Naive thymus-derived CD4-positive, alpha-beta T cell (primary cell): ENCODE data around the gene CA12. TPM values are rescaled to one million over a fixed set of nuclear protein-coding genes. Genes with fewer than 3 reads are reported as not detected.
A peak's percentile ranks its signal among the peaks of the same experiment; 100 is the strongest.

Experiments used
- ATAC-seq: fragments of 150-1000 bp; cut with Tn5 transposase; 2 replicates; pipeline ENCODE4 v1.10.0; 2021; ENCODE audit warnings: mild to moderate bottlenecking, moderate library complexity
- CTCF ChIA-PET: fragments of 350-600 bp; sonication (Branson Sonifier 250); formaldehyde crosslinking; loops from one replicate; lab custom pipeline; 2021; ENCODE audit warnings: antibody characterized with exemption; lab: Charles Lee
- POLR2A ChIA-PET: fragments of 350-600 bp; sonication (Branson Sonifier 250); formaldehyde crosslinking; loops from one replicate; lab custom pipeline; 2021; ENCODE audit warnings: antibody characterized with exemption, inconsistent platforms; lab: Charles Lee
- DNase-seq, 9 donors: peaks; one replicate each; pipeline versions ENCODE4 v3.0.0 to v3.0.0-alpha.2; 2020 to 2022; ENCODE audit warnings: mixed read lengths in 1 of 9
- H3K27ac ChIP-seq: one replicate; pipeline ENCODE4 v1.7.0; 2013; ENCODE audit warnings: mild to moderate bottlenecking, low read depth, low read length, moderate library complexity
- H3K27me3 ChIP-seq, 2 donors: one replicate each; pipeline ENCODE4 v1.7.0; 2013; ENCODE audit warnings: low read length in 2 of 2, mild to moderate bottlenecking in 2 of 2, moderate library complexity in 2 of 2; ENCODE audit not compliant: control insufficient read depth in 2 of 2, insufficient read depth in 2 of 2
- H3K36me3 ChIP-seq, 3 experiments: 1 replicate in 2 of 3; 2 replicates in 1 of 3; pipeline ENCODE4 v1.7.0; 2013; ENCODE audit warnings: low read length in 3 of 3, mild to moderate bottlenecking in 3 of 3, moderate library complexity in 1 of 3; ENCODE audit not compliant: insufficient read depth in 3 of 3, control insufficient read depth in 2 of 3
- H3K4me1 ChIP-seq, 2 donors: one replicate each; pipeline ENCODE4 v1.7.0; 2013; ENCODE audit warnings: low read length in 2 of 2, mild to moderate bottlenecking in 2 of 2, moderate library complexity in 1 of 2; ENCODE audit not compliant: control insufficient read depth in 2 of 2, insufficient read depth in 2 of 2
- H3K4me3 ChIP-seq: 2 replicates; pipeline ENCODE4 v1.7.0; 2013; ENCODE audit warnings: mild to moderate bottlenecking, low read length
- H3K9me3 ChIP-seq, 3 experiments: 1 replicate in 2 of 3; 2 replicates in 1 of 3; pipeline ENCODE4 v1.7.0; 2013; ENCODE audit warnings: low read length in 3 of 3; ENCODE audit not compliant: control insufficient read depth in 2 of 3
- H3K27ac Mint-ChIP-seq, 9 donors: one replicate each; pipeline ENCODE4 v1.8.0; 2020 to 2022; ENCODE audit warnings: mixed read lengths in 9 of 9, mild to moderate bottlenecking in 8 of 9, moderate library complexity in 5 of 9, inconsistent platforms in 2 of 9
- H3K27me3 Mint-ChIP-seq, 5 donors: one replicate each; pipeline ENCODE4 v1.8.0; 2021 to 2022; ENCODE audit warnings: mixed read lengths in 5 of 5, mild to moderate bottlenecking in 1 of 5
- H3K36me3 Mint-ChIP-seq, 5 donors: one replicate each; pipeline ENCODE4 v1.8.0; 2020 to 2022; ENCODE audit warnings: mixed read lengths in 5 of 5, mild to moderate bottlenecking in 3 of 5, inconsistent platforms in 1 of 5
- H3K4me1 Mint-ChIP-seq, 7 donors: one replicate each; pipeline ENCODE4 v1.8.0; 2020 to 2022; ENCODE audit warnings: mixed read lengths in 7 of 7, mild to moderate bottlenecking in 3 of 7, inconsistent platforms in 1 of 7
- H3K4me3 Mint-ChIP-seq, 10 donors: one replicate each; pipeline ENCODE4 v1.8.0; 2020 to 2022; ENCODE audit warnings: mild to moderate bottlenecking in 10 of 10, mixed read lengths in 10 of 10, moderate library complexity in 6 of 10, inconsistent platforms in 2 of 10
- H3K9me3 Mint-ChIP-seq, 11 donors: one replicate each; pipeline ENCODE4 v1.8.0; 2020 to 2022; ENCODE audit warnings: mixed read lengths in 11 of 11, mild to moderate bottlenecking in 4 of 11, inconsistent platforms in 1 of 11, moderate library complexity in 1 of 11
- intact Hi-C, 2 donors: fragments of 100-400 bp; cut with micrococcal nuclease; formaldehyde crosslinking; loops; one replicate each; pipeline ENCODE4 v1.15.1; 2023
- polyA plus RNA-seq, 2 donors: library from polyadenylated mRNA; unstranded; fragments of 300-500 nt; fragmentation: Illumina TruSeq; gene quantifications; one replicate each; pipeline ENCODE4 v1.2.3, GENCODE V29; 2021
- total RNA-seq, 6 experiments: library from RNA in 5 of 6; stranded (reverse) in 5 of 6; gene quantifications; 1 replicate in 5 of 6; 2 replicates in 1 of 6; pipeline ENCODE4 v1.2.3 and lab custom pipeline; 2021 to 2026

CA12 gene
- total and polyA plus RNA-seq, 7 experiments from 2014 or later: 0.02 TPM; not detected in 6

DNA sequence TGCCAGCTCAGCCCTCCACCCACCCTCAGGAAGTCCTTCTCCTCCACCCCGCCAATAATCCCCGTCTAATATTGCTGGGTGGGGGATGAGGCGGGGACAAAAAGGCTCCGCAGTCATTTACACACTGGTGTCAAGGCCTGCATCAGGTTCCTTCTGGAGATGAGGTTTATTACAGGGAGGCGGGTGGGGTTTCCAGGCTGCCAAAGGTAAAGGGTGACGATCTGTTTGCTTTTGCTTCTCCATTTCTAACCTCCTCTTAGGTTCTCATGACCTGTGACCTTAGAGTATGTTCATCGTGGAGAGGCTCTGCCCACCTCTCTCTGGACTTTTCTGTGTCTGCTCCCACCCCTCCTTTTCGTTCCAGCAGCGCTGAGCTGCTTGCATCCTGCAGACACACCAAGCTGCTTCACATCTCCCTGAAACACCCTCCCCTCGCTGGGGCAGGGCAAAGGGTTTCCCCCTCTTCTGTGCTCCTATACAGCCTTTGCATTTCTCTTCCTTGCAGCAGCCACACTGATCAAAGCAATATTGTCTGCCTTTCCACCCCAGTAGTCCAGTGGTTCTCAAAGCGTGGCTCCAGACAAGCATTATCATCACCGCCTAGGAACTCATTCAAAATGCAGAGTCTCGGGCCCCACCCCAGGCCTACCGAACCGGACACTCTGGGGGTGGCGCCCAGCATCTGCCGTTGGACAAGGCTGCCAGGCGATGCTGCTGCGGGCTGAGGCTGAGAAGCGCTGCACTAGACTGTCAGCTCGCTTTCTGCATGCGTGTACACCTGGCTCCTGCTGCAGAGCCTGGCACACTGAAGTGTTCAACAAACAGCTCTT is 26.6 kb downstream of the CA12 start:
- Mint-ChIP-seq H3K9me3 (no peaks in the 10 kb centered on the region), H3K36me3 (no peaks in the 10 kb centered on the region), H3K27ac (no peak overlapping the region), H3K27me3 (peaks cover 0 to 25% (median 0%) of the 10 kb centered on the region in 5 donors), H3K4me3 (no peak overlapping the region), H3K4me1 (peaks cover 0 to 2% (median 0%) of the 10 kb centered on the region in 7 donors)
- intact Hi-C loops: no loop called here
- Histone ChIP-seq H3K4me3 (no peak overlapping the region), H3K36me3 (no peaks in the 10 kb centered on the region), H3K27ac (no peak overlapping the region), H3K27me3 (no peaks in the 10 kb centered on the region), H3K4me1 (no peaks in the 10 kb centered on the region), H3K9me3 (no peaks in the 10 kb centered on the region)
- no peak for DNase-seq
- no peak for ATAC-seq
- ChIA-PET CTCF (no interaction called here), POLR2A (no interaction called here)

DNA sequence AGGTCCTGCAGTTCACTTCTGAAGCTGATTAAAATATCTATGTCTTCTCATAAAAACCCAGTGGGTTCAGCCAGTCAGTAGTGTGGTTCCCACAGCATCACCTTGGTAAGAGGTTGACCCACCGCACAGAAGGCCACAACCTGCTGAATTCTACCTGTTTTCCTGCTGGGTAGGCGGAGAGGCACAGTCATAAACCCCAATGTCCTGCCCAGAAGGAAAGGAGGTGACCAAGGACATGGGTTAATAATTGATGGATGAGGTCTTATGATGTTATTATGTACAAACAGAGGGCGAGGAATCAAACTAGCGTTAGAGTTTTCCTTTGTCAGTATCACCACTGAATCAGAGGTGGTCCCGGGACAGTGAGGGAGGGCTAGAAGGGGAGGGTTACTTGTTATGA is 27.8 kb downstream of the CA12 start:
- DNase-seq (no peak), ATAC-seq (no peak)
- H3K27ac Mint-ChIP-seq: no peak overlapping the region
- Histone ChIP-seq H3K27me3 (no peaks in the 10 kb centered on the region), H3K27ac (no peak overlapping the region), H3K4me1 (no peaks in the 10 kb centered on the region), H3K36me3 (no peaks in the 10 kb centered on the region), H3K9me3 (no peaks in the 10 kb centered on the region), H3K4me3 (no peak overlapping the region)
- no peaks in the 10 kb centered on the region for H3K9me3 Mint-ChIP-seq
- H3K27me3 Mint-ChIP-seq: peaks cover 0 to 16% (median 0%) of the 10 kb centered on the region in 5 donors
- no peak overlapping the region for H3K4me3 Mint-ChIP-seq
- intact Hi-C loops: no loop called here
- no peaks in the 10 kb centered on the region for H3K36me3 Mint-ChIP-seq
- ChIA-PET POLR2A (no interaction called here), CTCF (no interaction called here)
- H3K4me1 Mint-ChIP-seq: peaks cover 0 to 2% (median 0%) of the 10 kb centered on the region in 7 donors

DNA sequence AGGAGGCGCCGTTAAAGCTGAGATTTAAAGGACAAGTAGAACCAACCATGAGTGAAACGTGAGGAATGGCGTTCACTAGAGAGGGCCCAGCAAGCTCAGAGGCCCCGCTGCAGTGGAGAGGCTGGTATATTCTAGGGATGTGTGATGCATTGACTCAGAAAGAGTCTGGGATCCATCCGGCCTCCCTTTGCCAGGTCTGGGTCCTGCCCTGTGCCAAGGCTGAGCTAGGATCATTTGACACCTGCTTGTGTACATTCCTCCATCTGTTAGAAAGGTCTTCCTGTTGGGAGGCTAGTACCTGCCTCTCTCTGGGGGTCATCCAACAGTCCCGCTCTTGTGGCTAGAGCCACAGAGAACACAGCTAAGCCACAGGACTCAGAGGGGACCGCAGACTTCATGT is 28.4 kb downstream of the CA12 start:
- Mint-ChIP-seq H3K27ac (no peak overlapping the region), H3K27me3 (peaks cover 0 to 14% (median 0%) of the 10 kb centered on the region in 5 donors), H3K9me3 (no peaks in the 10 kb centered on the region), H3K36me3 (no peaks in the 10 kb centered on the region), H3K4me1 (peaks cover 0 to 3% (median 0%) of the 10 kb centered on the region in 7 donors), H3K4me3 (no peak overlapping the region)
- H3K4me3 ChIP-seq: no peak overlapping the region
- intact Hi-C loops: no loop called here
- no peak for ATAC-seq
- H3K36me3 ChIP-seq: no peaks in the 10 kb centered on the region
- H3K9me3 ChIP-seq: no peaks in the 10 kb centered on the region
- ChIA-PET CTCF (no interaction called here), POLR2A (no interaction called here)
- H3K4me1 ChIP-seq: no peaks in the 10 kb centered on the region
- no peak for DNase-seq
- no peaks in the 10 kb centered on the region for H3K27me3 ChIP-seq
- H3K27ac ChIP-seq: no peak overlapping the region

- H3K27me3 Mint-ChIP-seq: peaks cover 0 to 14% (median 0%) of the 10 kb centered on the region in 5 donors
- intact Hi-C loops: no loop called here
- Histone ChIP-seq H3K36me3 (no peaks in the 10 kb centered on the region), H3K27ac (no peak overlapping the region), H3K4me3 (no peak overlapping the region), H3K4me1 (no peaks in the 10 kb centered on the region), H3K27me3 (no peaks in the 10 kb centered on the region), H3K9me3 (no peaks in the 10 kb centered on the region)
- ChIA-PET POLR2A (no interaction called here), CTCF (no interaction called here)
- H3K4me3 Mint-ChIP-seq: no peak overlapping the region
- peak overlapping the region in 1 of 9 donors; percentile 33 for H3K27ac Mint-ChIP-seq
- H3K4me1 Mint-ChIP-seq: peaks cover 0 to 4% (median 0%) of the 10 kb centered on the region in 7 donors
- H3K9me3 Mint-ChIP-seq: no peaks in the 10 kb centered on the region
- ATAC-seq: no peak
- no peaks in the 10 kb centered on the region for H3K36me3 Mint-ChIP-seq
- no peak for DNase-seq
Observed at GRCh38 chr15:63352808-63353207, 28.8 kb downstream of the CA12 start.

GRCh38 chr15:63351170-63351569 is 30.5 kb downstream of the CA12 start:
- no peaks in the 10 kb centered on the region for H3K9me3 Mint-ChIP-seq
- Histone ChIP-seq H3K4me1 (no peaks in the 10 kb centered on the region), H3K9me3 (no peaks in the 10 kb centered on the region), H3K27me3 (no peaks in the 10 kb centered on the region), H3K36me3 (no peaks in the 10 kb centered on the region), H3K4me3 (no peak overlapping the region), H3K27ac (no peak overlapping the region)
- CTCF ChIA-PET: no interaction called here
- H3K4me3 Mint-ChIP-seq: no peak overlapping the region
- ATAC-seq (no peak), DNase-seq (no peak)
- H3K4me1 Mint-ChIP-seq: peaks cover 0 to 4% (median 0%) of the 10 kb centered on the region in 7 donors
- POLR2A ChIA-PET: no interaction called here
- peak overlapping the region in 1 of 9 donors; percentile 41 for H3K27ac Mint-ChIP-seq
- intact Hi-C loops: no loop called here
- H3K36me3 Mint-ChIP-seq: no peaks in the 10 kb centered on the region
- H3K27me3 Mint-ChIP-seq: peaks cover 0 to 14% (median 0%) of the 10 kb centered on the region in 5 donors

DNA sequence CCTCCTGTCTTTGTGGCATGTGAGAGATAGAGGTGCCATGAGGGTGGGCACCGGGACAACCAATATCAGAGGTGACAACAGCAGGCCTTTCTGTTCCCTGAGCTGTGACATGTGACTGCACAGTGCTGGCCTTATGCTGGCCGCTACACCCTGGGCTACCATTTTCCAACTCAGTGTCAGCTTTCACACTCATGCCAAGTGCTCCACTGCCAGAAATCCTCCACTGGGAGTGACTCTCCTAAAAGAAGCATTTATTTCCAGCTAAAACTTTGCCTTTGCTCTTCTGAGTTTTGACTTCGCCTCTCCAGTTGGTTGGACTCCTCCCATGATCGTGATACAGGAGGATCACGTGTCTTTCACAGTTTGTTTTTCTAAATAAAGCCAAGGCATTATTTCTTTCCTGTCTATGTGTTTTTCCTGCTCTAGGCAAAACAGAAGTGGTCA is 31.4 kb downstream of the CA12 start:
- Histone ChIP-seq H3K27me3 (no peaks in the 10 kb centered on the region), H3K9me3 (no peaks in the 10 kb centered on the region), H3K27ac (no peak overlapping the region), H3K4me3 (no peak overlapping the region), H3K36me3 (no peaks in the 10 kb centered on the region), H3K4me1 (no peaks in the 10 kb centered on the region)
- no peaks in the 10 kb centered on the region for H3K36me3 Mint-ChIP-seq
- intact Hi-C loops: no loop called here
- no peak overlapping the region for H3K4me3 Mint-ChIP-seq
- ChIA-PET POLR2A (no interaction called here), CTCF (no interaction called here)
- peaks cover 0 to 4% (median 0%) of the 10 kb centered on the region in 7 donors for H3K4me1 Mint-ChIP-seq
- peaks cover 0 to 14% (median 0%) of the 10 kb centered on the region in 5 donors for H3K27me3 Mint-ChIP-seq
- DNase-seq (no peak), ATAC-seq (no peak)
- H3K9me3 Mint-ChIP-seq: no peaks in the 10 kb centered on the region
- no peak overlapping the region for H3K27ac Mint-ChIP-seq

GRCh38 chr15:63349621-63350020 is 32.0 kb downstream of the CA12 start:
- Histone ChIP-seq H3K4me1 (no peaks in the 10 kb centered on the region), H3K27ac (no peak overlapping the region), H3K9me3 (no peaks in the 10 kb centered on the region), H3K27me3 (no peaks in the 10 kb centered on the region), H3K4me3 (no peak overlapping the region), H3K36me3 (no peaks in the 10 kb centered on the region)
- CTCF ChIA-PET: no interaction called here
- ATAC-seq (no peak), DNase-seq (no peak)
- no peak overlapping the region for H3K4me3 Mint-ChIP-seq
- POLR2A ChIA-PET: no interaction called here
- intact Hi-C loops: no loop called here
- H3K27ac Mint-ChIP-seq: no peak overlapping the region
- no peaks in the 10 kb centered on the region for H3K36me3 Mint-ChIP-seq
- H3K4me1 Mint-ChIP-seq: peaks cover 0 to 4% (median 0%) of the 10 kb centered on the region in 7 donors
- no peaks in the 10 kb centered on the region for H3K9me3 Mint-ChIP-seq
- peaks cover 0 to 11% (median 0%) of the 10 kb centered on the region in 5 donors for H3K27me3 Mint-ChIP-seq
